GM12875 (cell line): ENCODE results near the gene ZBTB7C.

Experiments
- H3K4me3 ChIP-seq: one replicate; pipeline ENCODE4 v1.5.1; 2011; ENCODE audit warnings: low read depth, low read length, control low read depth
- CTCF ChIP-seq: IDR thresholded peaks from 2 replicates; pipeline ENCODE4 v1.5.1; 2011; ENCODE audit warnings: low read depth, mild to moderate bottlenecking, control low read depth, inconsistent platforms, low read length, moderate library complexity, borderline replicate concordance; ENCODE audit not compliant: insufficient read depth

The ZBTB7C gene

GRCh38 chr18:48106976-48107781, 302.0 kb downstream of the ZBTB7C start:
- H3K4me3 ChIP-seq, result no peak overlapping the region
- TF ChIP-seq CTCF, result no peak

DNA sequence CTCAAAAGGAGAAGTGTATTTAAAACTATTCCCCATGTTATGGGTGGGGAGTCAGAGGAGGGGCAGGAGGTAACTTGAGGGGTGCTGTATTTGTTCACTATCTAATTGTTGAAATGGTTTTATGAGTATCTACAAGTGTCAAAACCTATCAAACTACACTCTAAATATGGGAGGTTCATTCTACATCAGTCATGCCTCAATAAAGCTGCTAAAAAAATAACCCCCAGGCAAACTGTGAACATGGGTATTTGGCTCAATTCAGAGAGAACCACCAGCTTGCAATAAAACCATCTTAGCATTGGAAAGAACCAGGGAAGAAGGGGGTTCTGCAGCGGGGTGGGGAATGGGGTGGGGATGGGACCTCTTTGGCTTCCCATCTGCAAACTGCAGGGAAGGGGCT, 302.7 kb downstream of the ZBTB7C start:
- no peak overlapping the region for H3K4me3 ChIP-seq
- TF ChIP-seq CTCF, result no peak

GRCh38 chr18:48105317-48105716, 303.9 kb downstream of the ZBTB7C start:
- no peak overlapping the region for H3K4me3 ChIP-seq
- TF ChIP-seq CTCF, result no peak

GRCh38 chr18:48104705-48105104, 304.5 kb downstream of the ZBTB7C start:
- no peak overlapping the region for H3K4me3 ChIP-seq
- no peak for TF ChIP-seq CTCF

DNA sequence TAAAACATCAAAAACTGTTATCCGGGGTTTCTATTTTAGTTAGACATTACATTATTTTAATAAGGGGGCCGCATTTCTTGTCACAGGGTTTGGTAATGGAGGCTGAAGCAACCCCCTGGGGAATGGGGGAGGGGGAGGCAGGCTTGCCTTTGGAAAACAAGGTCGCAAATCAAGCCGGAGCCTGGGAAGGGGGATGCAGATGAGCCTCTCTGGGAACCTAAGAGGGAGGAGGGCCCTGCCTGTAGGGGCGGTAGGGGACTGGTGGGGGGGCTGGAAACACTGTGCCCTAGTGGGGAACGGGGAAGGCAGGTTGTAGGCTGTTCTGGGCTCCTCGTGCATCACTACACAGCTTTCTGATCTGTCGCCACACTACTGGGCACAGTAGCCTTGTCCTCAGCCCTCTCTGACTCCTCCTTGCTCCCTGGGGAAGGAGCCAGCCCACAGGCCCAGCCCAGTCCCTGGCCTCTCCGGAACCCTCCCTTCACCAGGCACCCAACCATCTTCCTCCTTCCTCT, 308.5 kb downstream of the ZBTB7C start:
- TF ChIP-seq CTCF, result no peak
- H3K4me3 ChIP-seq, result no peak overlapping the region

DNA sequence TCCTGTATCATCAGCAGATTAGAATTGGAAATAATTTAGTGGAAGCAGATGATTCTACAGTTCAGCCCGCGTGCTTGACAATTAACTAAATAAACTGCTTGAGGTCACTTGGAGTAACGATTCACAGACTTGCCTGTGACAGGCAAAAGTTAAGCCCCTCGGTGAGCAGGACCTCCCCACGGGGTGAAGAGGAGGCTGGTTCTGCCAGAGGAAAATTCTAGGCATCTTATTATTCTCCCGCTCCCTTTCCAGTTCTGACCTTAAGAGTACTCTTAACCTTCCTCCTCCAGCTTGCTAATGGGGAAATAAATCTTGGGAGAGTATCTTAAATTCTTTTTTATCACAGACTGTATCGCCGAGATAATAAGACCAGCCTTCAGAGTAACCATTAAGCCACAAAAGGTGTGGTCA, 309.0 kb downstream of the ZBTB7C start:
- no peak overlapping the region for H3K4me3 ChIP-seq
- no peak for TF ChIP-seq CTCF
